HepG2 (cell line): ENCODE measurements around the gene ENO2. TPM values are rescaled to one million over a fixed set of nuclear protein-coding genes. Genes with fewer than 3 reads are reported as not detected.

Experiments
- ARID2 ChIP-seq: sonication (generic); formaldehyde crosslinking; IDR thresholded peaks from 2 replicates; pipeline ENCODE4 v1.8.1; 2022; ENCODE audit warnings: mild to moderate bottlenecking, missing genetic modification reagents, borderline replicate concordance
- CHD2 ChIP-seq: IDR thresholded peaks from 2 replicates; pipeline ENCODE4 v1.6.1; 2011; ENCODE audit warnings: low read depth, low read length, improper control_type of control experiment
- DMAP1 ChIP-seq: IDR thresholded peaks from 2 replicates; pipeline ENCODE4 v1.6.1; 2016
- DR1 ChIP-seq: sonication (generic); formaldehyde crosslinking; IDR thresholded peaks from 2 replicates; pipeline ENCODE4 v1.8.0; 2021; ENCODE audit warnings: mild to moderate bottlenecking, missing genetic modification reagents, inconsistent platforms
- JUNB ChIP-seq: sonication (generic); formaldehyde crosslinking; IDR thresholded peaks from 2 replicates; pipeline ENCODE4 v1.8.0; 2022; ENCODE audit warnings: missing genetic modification reagents, mild to moderate bottlenecking, borderline replicate concordance
- MAX ChIP-seq: IDR thresholded peaks from 2 replicates; pipeline ENCODE4 v1.6.1; 2012; ENCODE audit warnings: inconsistent platforms
- MXD4 ChIP-seq: IDR thresholded peaks from 2 replicates; pipeline ENCODE4 v1.6.1; 2016; ENCODE audit warnings: mild to moderate bottlenecking, missing biosample characterization, missing genetic modification reagents
- NFE2 ChIP-seq: sonication (generic); formaldehyde crosslinking; IDR thresholded peaks from 2 replicates; pipeline ENCODE4 v1.4.0; 2020; ENCODE audit warnings: missing genetic modification reagents
- NPAS2 ChIP-seq: sonication (generic); formaldehyde crosslinking; IDR thresholded peaks from 2 replicates; pipeline ENCODE4 v1.8.0; 2022; ENCODE audit warnings: mild to moderate bottlenecking, missing genetic modification reagents, borderline replicate concordance
- NR2F2 ChIP-seq: IDR thresholded peaks from 2 replicates; pipeline ENCODE4 v1.6.1; 2012; ENCODE audit warnings: low read depth, inconsistent platforms, borderline replicate concordance
- PHF5A ChIP-seq: IDR thresholded peaks from one replicate; pipeline ENCODE4 v1.6.1; 2018; ENCODE audit warnings: low read depth, missing genetic modification reagents; ENCODE audit not compliant: unreplicated experiment
- SIN3B ChIP-seq: fragments of 150-350 bp; IDR thresholded peaks from 2 replicates; pipeline ENCODE4 v1.6.1; 2014; ENCODE audit warnings: low read length
- SMAD9 ChIP-seq: sonication (generic); formaldehyde crosslinking; IDR thresholded peaks from 2 replicates; pipeline ENCODE4 v1.5.1; 2020; ENCODE audit warnings: mild to moderate bottlenecking, missing genetic modification reagents
- TCF12 ChIP-seq, 2 experiments: fragments of 450-650 bp in 1 of 2; sonication (generic) in 1 of 2; formaldehyde crosslinking in 1 of 2; IDR thresholded peaks; 2 replicates each; pipeline versions ENCODE4 v1.6.1 to v1.8.0; 2017 to 2022; ENCODE audit warnings: antibody characterized with exemption in 1 of 2, mild to moderate bottlenecking in 1 of 2, missing genetic modification reagents in 1 of 2, moderate library complexity in 1 of 2
- TCF7L2 ChIP-seq: IDR thresholded peaks from 2 replicates; pipeline ENCODE4 v1.6.1; 2011; ENCODE audit warnings: mild to moderate bottlenecking, low read depth, low read length, moderate library complexity
- YY1 ChIP-seq: IDR thresholded peaks from 2 replicates; pipeline ENCODE4 v1.6.1; 2011; ENCODE audit warnings: low read length, low read depth, moderate library complexity, mild to moderate bottlenecking; ENCODE audit not compliant: insufficient read depth, insufficient replicate concordance
- ZBTB7A ChIP-seq: sonication (generic); formaldehyde crosslinking; IDR thresholded peaks from 2 replicates; pipeline ENCODE4 v1.8.0; 2022; ENCODE audit warnings: mild to moderate bottlenecking, missing genetic modification reagents
- ZNF329 ChIP-seq: sonication (generic); formaldehyde crosslinking; IDR thresholded peaks from 2 replicates; pipeline ENCODE4 v1.9.0; 2021; ENCODE audit warnings: low read depth, mild to moderate bottlenecking, missing genetic modification reagents
- ZNF350 ChIP-seq: sonication (generic); formaldehyde crosslinking; IDR thresholded peaks from 2 replicates; pipeline ENCODE4 v1.4.0; 2020; ENCODE audit warnings: mild to moderate bottlenecking, low read depth, missing genetic modification reagents, borderline replicate concordance
- ZNF512B ChIP-seq: sonication (generic); formaldehyde crosslinking; IDR thresholded peaks from 2 replicates; pipeline ENCODE4 v1.5.1; 2020; ENCODE audit warnings: missing genetic modification reagents, mild to moderate bottlenecking, borderline replicate concordance
- ZNF788 ChIP-seq: sonication (generic); formaldehyde crosslinking; IDR thresholded peaks from 2 replicates; pipeline ENCODE4 v1.5.0; 2020; ENCODE audit warnings: mild to moderate bottlenecking, missing genetic modification reagents, borderline replicate concordance
- ZNF83 ChIP-seq: sonication (generic); formaldehyde crosslinking; IDR thresholded peaks from 2 replicates; pipeline ENCODE4 v1.4.0; 2020; ENCODE audit warnings: missing genetic modification reagents, mild to moderate bottlenecking, borderline replicate concordance
- polyA plus RNA-seq, 8 experiments: library from polyadenylated mRNA; depleted of rRNA in 3 of 8; stranded (reverse) in 7 of 8; unstranded in 1 of 8; fragments of >200 nt; fragmentation: Illumina TruSeq in 4 of 8; extraction: Trizol in 4 of 8; gene quantifications; 2 replicates each; pipeline versions ENCODE4 v1.2.1 to v1.2.3, GENCODE V29; 2011 to 2016; ENCODE audit warnings: low read depth in 4 of 8, missing spikeins in 1 of 8, mixed read lengths in 1 of 8; ENCODE audit not compliant: insufficient read depth in 1 of 8
- total RNA-seq, 5 experiments: library from RNA; depleted of rRNA; stranded (reverse); fragments of >200 nt; fragmentation: Illumina TruSeq; extraction: Trizol; gene quantifications; 2 replicates each; pipeline ENCODE4 v1.2.3, GENCODE V29; 2016; ENCODE audit warnings: low read depth in 1 of 5
- TF ChIP-seq, protein P1 (sequence below): sonication (generic); formaldehyde crosslinking; conservative IDR thresholded peaks from 2 replicates; pipeline ENCODE4 v1.4.0; 2020; ENCODE audit warnings: missing genetic modification reagents

The ENO2 gene
- total and polyA plus RNA-seq, 2 of the 13 experiments (the other 11 are each of a cell fraction or from before 2014, with no cell fraction given): 19.3 to 136 TPM

DNA sequence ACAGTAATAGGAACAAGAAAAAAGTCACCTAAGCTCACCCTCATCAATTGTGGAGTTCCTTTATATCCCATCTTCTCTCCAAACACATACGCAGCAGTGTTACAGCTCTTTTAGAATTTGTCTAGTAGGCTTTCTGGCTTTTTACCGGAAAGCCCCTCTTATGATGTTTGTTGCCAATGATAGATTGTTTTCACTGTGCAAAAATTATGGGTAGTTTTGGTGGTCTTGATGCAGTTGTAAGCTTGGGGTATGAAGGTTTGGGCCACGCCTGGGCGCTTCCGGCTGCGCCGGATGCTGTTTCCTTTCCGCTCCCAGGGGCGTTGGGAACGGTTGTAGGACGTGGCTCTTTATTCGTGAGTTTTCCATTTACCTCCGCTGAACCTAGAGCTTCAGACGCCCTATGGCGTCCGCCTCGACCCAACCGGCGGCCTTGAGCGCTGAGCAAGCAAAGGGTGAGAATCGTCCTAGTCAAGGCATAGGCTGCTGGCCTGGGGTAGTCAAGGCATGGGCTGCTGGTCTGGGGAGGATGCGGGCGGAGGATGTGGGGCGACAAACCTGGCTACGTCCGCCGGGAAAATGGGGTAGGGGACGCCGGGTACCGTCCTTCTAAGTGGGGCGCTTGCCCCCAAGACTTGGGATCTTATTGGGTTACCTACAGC, 29.5 kb downstream of the ENO2 start, which contains the start of the genes C12orf57 and RNU7-1 (continued):
- TF ChIP-seq ZNF83 (CRISPR knock-in tag) (no peak), PHF5A (CRISPR knock-in tag) (peak; percentile 93), MAX (no peak; the same call in 1 of the 2 replicates), NPAS2 (CRISPR knock-in tag) (no peak), ZNF788 (CRISPR knock-in tag) (peak; percentile 16; the same call in 1 of the 2 replicates), ARID2 (CRISPR knock-in tag) (no peak), JUNB (CRISPR knock-in tag) (peak; percentile 77), CHD2 (no peak; the same call in 1 of the 2 replicates), DR1 (peak; percentile 95), ZNF350 (CRISPR knock-in tag) (peak; percentile 82; the same call in 1 of the 2 replicates), NR2F2 (peak; percentile 68; the same call in 1 of the 2 replicates), DMAP1 (CRISPR knock-in tag) (peak; percentile 83), SMAD9 (CRISPR knock-in tag) (no peak), TCF7L2 (no peak), YY1 (peak; percentile 47), TCF12 (IDR thresholded peaks at IDR 0.05) (no peak), TCF12 (CRISPR knock-in tag; IDR thresholded peaks at IDR 0.05) (peak; percentile 45; the same call in 1 of the 2 replicates), ZBTB7A (CRISPR knock-in tag) (no peak; the same call in 1 of the 2 replicates), SIN3B (0 out of 2 replicates have a peak, but pooled peaks have one; percentile 60), MXD4 (CRISPR knock-in tag) (peak; percentile 62), ZNF329 (CRISPR knock-in tag) (peak; percentile 28; the same call in 1 of the 2 replicates), ZNF512B (no peak), NFE2 (CRISPR knock-in tag) (peak; percentile 52; the same call in 1 of the 2 replicates)
- TF ChIP-seq, protein P1, sequence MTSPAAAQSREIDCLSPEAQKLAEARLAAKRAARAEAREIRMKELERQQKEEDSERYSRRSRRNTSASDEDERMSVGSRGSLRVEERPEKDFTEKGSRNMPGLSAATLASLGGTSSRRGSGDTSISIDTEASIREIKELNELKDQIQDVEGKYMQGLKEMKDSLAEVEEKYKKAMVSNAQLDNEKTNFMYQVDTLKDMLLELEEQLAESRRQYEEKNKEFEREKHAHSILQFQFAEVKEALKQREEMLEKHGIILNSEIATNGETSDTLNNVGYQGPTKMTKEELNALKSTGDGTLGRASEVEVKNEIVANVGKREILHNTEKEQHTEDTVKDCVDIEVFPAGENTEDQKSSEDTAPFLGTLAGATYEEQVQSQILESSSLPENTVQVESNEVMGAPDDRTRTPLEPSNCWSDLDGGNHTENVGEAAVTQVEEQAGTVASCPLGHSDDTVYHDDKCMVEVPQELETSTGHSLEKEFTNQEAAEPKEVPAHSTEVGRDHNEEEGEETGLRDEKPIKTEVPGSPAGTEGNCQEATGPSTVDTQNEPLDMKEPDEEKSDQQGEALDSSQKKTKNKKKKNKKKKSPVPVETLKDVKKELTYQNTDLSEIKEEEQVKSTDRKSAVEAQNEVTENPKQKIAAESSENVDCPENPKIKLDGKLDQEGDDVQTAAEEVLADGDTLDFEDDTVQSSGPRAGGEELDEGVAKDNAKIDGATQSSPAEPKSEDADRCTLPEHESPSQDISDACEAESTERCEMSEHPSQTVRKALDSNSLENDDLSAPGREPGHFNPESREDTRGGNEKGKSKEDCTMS (CRISPR knock-in tag): 0 out of 2 replicates have a peak, but pooled peaks have one; percentile 0
